MCF 10A (cell line): ENCODE results near the gene STIMATE. TPM values are rescaled to one million over a fixed set of nuclear protein-coding genes. Genes with fewer than 3 reads are reported as not detected.

ENCODE experiments used
- BruUV-seq: library from RNA; stranded (reverse); fragments of 400-500 nt; replicated peaks from 2 replicates; lab custom pipeline; 2021; lab: Mats Ljungman, UMichigan
- CTCF ChIA-PET: fragments of 300-600 bp; sonication (Branson Sonifier 250); formaldehyde crosslinking; extraction: SDS; loops from one replicate; lab custom pipeline; 2021; ENCODE audit warnings: antibody characterized with exemption, inconsistent platforms; lab: Yijun Ruan, JAX
- POLR2A ChIA-PET: fragments of 300-600, 350-650 bp; sonication (Branson Sonifier 250); formaldehyde crosslinking; extraction: SDS; loops from one replicate; lab custom pipeline; 2020; ENCODE audit warnings: antibody characterized with exemption, inconsistent platforms; lab: Yijun Ruan, JAX
- DNase-seq: peaks from one replicate; pipeline ENCODE4 v3.0.0-alpha.2; 2018; ENCODE audit not compliant: unreplicated experiment
- H3K27ac Mint-ChIP-seq: one replicate; pipeline ENCODE4 v1.8.0; 2022; ENCODE audit warnings: mild to moderate bottlenecking, low read depth, mixed read lengths; ENCODE audit not compliant: unreplicated experiment
- H3K27me3 Mint-ChIP-seq: one replicate; pipeline ENCODE4 v1.8.0; 2022; ENCODE audit warnings: mixed read lengths; ENCODE audit not compliant: insufficient read depth, unreplicated experiment
- H3K36me3 Mint-ChIP-seq: one replicate; pipeline ENCODE4 v1.8.0; 2022; ENCODE audit warnings: mild to moderate bottlenecking, moderate library complexity, mixed read lengths; ENCODE audit not compliant: insufficient read depth, unreplicated experiment
- H3K4me1 Mint-ChIP-seq: one replicate; pipeline ENCODE4 v1.8.0; 2022; ENCODE audit warnings: mixed read lengths; ENCODE audit not compliant: insufficient read depth, unreplicated experiment
- H3K4me3 Mint-ChIP-seq: one replicate; pipeline ENCODE4 v1.8.0; 2022; ENCODE audit warnings: mild to moderate bottlenecking, moderate library complexity, mixed read lengths; ENCODE audit not compliant: unreplicated experiment
- H3K9me3 Mint-ChIP-seq: one replicate; pipeline ENCODE4 v1.8.0; 2022; ENCODE audit warnings: mixed read lengths; ENCODE audit not compliant: unreplicated experiment
- CTCF ChIP-seq: fragments of 200-600 bp; IDR thresholded peaks from one replicate; pipeline ENCODE4 v1.8.0; 2022; ENCODE audit warnings: antibody characterized with exemption, mild to moderate bottlenecking; ENCODE audit not compliant: unreplicated experiment
- intact Hi-C: fragments of 100-400 bp; cut with micrococcal nuclease; formaldehyde crosslinking; loops from 2 replicates; pipeline ENCODE4 v1.14.1; 2022
- total RNA-seq: library from RNA; stranded (reverse); gene quantifications from 2 replicates; pipeline ENCODE4 v1.2.3, GENCODE V29; 2022

Gene STIMATE
- total RNA-seq, 1 experiment from 2014 or later: 12.0 TPM

DNA sequence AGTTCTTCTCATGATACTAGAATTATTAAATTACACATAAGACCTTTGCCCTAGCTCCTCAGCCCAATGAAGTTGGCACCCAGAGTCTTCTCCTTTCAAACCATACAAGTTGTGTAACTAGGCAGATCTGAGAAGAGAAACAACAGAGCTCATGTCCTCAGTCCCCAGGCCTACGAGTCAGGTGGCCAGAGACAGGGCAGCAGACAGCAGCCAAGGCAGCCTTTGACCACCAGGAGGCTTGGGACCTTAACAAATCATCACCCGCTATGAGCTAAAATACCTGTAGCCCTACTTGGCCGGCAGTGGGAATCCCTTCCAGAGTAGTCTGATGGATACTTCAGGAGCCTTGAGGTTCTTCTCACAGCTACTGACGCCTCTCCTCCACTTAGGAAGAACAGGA lies 18.3 kb downstream of the STIMATE start:
- POLR2A ChIA-PET: interaction anchor here (0.7 kb wide), 1 partner anchor 62 kb away, joined by 3 read pairs; no protein-coding TSS in a partner anchor
- no peak overlapping the region for H3K27ac Mint-ChIP-seq
- peaks cover 8% of the 10 kb centered on the region for H3K36me3 Mint-ChIP-seq
- CTCF ChIA-PET: interaction anchor here (0.6 to 1.5 kb wide), 5 partner anchors 31 to 832 kb away, joined by 3 to 4 read pairs (median 3); no protein-coding TSS in a partner anchor
- no peak for TF ChIP-seq CTCF
- no peaks in the 10 kb centered on the region for H3K9me3 Mint-ChIP-seq
- no peak overlapping the region for H3K4me3 Mint-ChIP-seq
- H3K4me1 Mint-ChIP-seq: no peaks in the 10 kb centered on the region
- H3K27me3 Mint-ChIP-seq: no peaks in the 10 kb centered on the region
- intact Hi-C loops: no loop called here
- BruUV-seq: no TSS peak
- DNase-seq: no peak

- no peaks in the 10 kb centered on the region for H3K27me3 Mint-ChIP-seq
- DNase-seq: no peak
- peaks cover 8% of the 10 kb centered on the region for H3K36me3 Mint-ChIP-seq
- intact Hi-C loops: no loop called here
- peaks cover 2% of the 10 kb centered on the region for H3K4me1 Mint-ChIP-seq
- H3K27ac Mint-ChIP-seq: no peak overlapping the region
- H3K9me3 Mint-ChIP-seq: no peaks in the 10 kb centered on the region
- ChIA-PET CTCF (interaction anchor here (0.6 kb wide), 1 partner anchor 839 kb away, joined by 7 read pairs; no protein-coding TSS in a partner anchor), POLR2A (no interaction called here)
- H3K4me3 Mint-ChIP-seq: no peak overlapping the region
- no peak for TF ChIP-seq CTCF
- no TSS peak for BruUV-seq
These were observed 20.3 kb downstream of the STIMATE start for GRCh38 chr3:52877085-52877484.

- no peak overlapping the region for H3K27ac Mint-ChIP-seq
- H3K4me1 Mint-ChIP-seq: peaks cover 7% of the 10 kb centered on the region
- no peak for DNase-seq
- no peaks in the 10 kb centered on the region for H3K9me3 Mint-ChIP-seq
- intact Hi-C loops: no loop called here
- POLR2A ChIA-PET: interaction anchor here (0.7 kb wide), 1 partner anchor 8 kb away, joined by 3 read pairs; no protein-coding TSS in a partner anchor
- no TSS peak for BruUV-seq
- no peaks in the 10 kb centered on the region for H3K27me3 Mint-ChIP-seq
- no peak for TF ChIP-seq CTCF
- CTCF ChIA-PET: interaction anchor here (0.6 kb wide), 1 partner anchor 83 kb away, joined by 3 read pairs; no protein-coding TSS in a partner anchor
- H3K36me3 Mint-ChIP-seq: peaks cover 6% of the 10 kb centered on the region
- no peak overlapping the region for H3K4me3 Mint-ChIP-seq
These were observed 22.3 kb downstream of the STIMATE start for GRCh38 chr3:52874864-52875587.

DNA sequence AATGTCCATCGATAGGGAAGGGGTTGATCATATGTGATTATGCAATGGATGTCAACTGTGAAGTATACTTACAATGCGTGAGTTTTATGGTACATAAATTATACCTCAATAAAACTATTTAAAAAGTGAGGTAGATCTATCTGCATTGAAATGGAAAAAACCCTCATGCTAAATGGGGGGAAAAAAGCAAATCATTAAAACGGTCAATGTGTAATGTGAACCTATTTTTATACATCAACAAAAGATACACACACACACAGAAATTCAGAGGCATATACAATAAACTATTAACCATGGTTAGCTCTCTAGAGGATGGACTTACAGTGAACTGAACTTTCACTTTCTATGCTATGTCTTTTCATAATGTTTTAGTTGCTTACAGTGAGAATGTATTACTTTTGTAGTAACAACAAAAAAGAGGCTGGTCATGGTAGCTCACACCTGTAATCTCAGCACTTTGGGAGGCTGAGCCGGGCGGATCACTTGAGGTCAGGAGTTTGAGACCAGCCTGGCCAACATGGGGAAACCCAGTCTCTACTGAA lies 23.1 kb downstream of the STIMATE start:
- ChIA-PET POLR2A (no interaction called here), CTCF (interaction anchor here (0.8 kb wide), 1 partner anchor 412 kb away, joined by 6 read pairs; no protein-coding TSS in a partner anchor)
- DNase-seq: no peak
- BruUV-seq: no TSS peak
- intact Hi-C loops: no loop called here
- Mint-ChIP-seq H3K27ac (no peak overlapping the region), H3K9me3 (no peaks in the 10 kb centered on the region), H3K27me3 (no peaks in the 10 kb centered on the region), H3K36me3 (no peaks in the 10 kb centered on the region), H3K4me1 (peaks cover 7% of the 10 kb centered on the region), H3K4me3 (no peak overlapping the region)
- TF ChIP-seq CTCF: no peak
